NCI-H1417 treated with DMSO at 0.1 percent for 48 hours (cell line): ENCODE results near the gene RNF213.

Source experiments
- DNase-seq: peaks from one replicate; lab custom pipeline; 2025; lab: John Stamatoyannopoulos, UW

RNF213 gene

GRCh38 chr17:80433916-80434666 is 173.4 kb downstream of the RNF213 start:
- no peak for DNase-seq

GRCh38 chr17:80437532-80437931 is 176.9 kb downstream of the RNF213 start:
- no peak for DNase-seq

GRCh38 chr17:80438806-80439205 is 178.2 kb downstream of the RNF213 start:
- DNase-seq = no peak

- no peak for DNase-seq
Observed at GRCh38 chr17:80439499-80439898, 178.8 kb downstream of the RNF213 start.

- DNase-seq = peak; percentile 14
Observed at GRCh38 chr17:80441133-80441578, 180.5 kb downstream of the RNF213 start.

GRCh38 chr17:80441598-80442322 is 181.1 kb downstream of the RNF213 start:
- DNase-seq = no peak

- DNase-seq = no peak
Observed at GRCh38 chr17:80442323-80442659, 181.6 kb downstream of the RNF213 start.

- DNase-seq = no peak
Observed at GRCh38 chr17:80442764-80443163, 182.1 kb downstream of the RNF213 start.

GRCh38 chr17:80443498-80443897 is 182.8 kb downstream of the RNF213 start:
- no peak for DNase-seq

GRCh38 chr17:80443916-80444643 is 183.4 kb downstream of the RNF213 start:
- no peak for DNase-seq

- DNase-seq = no peak
Observed at GRCh38 chr17:80444644-80444979, 184.0 kb downstream of the RNF213 start.

GRCh38 chr17:80445007-80445725 is 184.5 kb downstream of the RNF213 start:
- DNase-seq = no peak

GRCh38 chr17:80445726-80446110 is 185.1 kb downstream of the RNF213 start:
- no peak for DNase-seq

- no peak for DNase-seq
Observed at GRCh38 chr17:80446645-80447405, 186.2 kb downstream of the RNF213 start.

GRCh38 chr17:80447790-80448189 is 187.1 kb downstream of the RNF213 start:
- no peak for DNase-seq
